Stimulated activated naive CD8-positive, alpha-beta T cell treated with anti-CD3 and anti-CD28 coated beads, Interleukin-15, Interleukin-2, amounts not matched to agents 100 ng/mL and 50 ng/mL, for 24 hours (primary cell): ENCODE data around the gene SSC5D.

ENCODE experiments used
- H3K27ac Mint-ChIP-seq: one replicate; pipeline ENCODE4 v1.8.0; 2021; ENCODE audit warnings: mild to moderate bottlenecking, mixed read lengths
- H3K27me3 Mint-ChIP-seq: one replicate; pipeline ENCODE4 v1.8.0; 2021; ENCODE audit warnings: mixed read lengths
- H3K36me3 Mint-ChIP-seq: one replicate; pipeline ENCODE4 v1.8.0; 2021; ENCODE audit warnings: low read depth, mixed read lengths
- H3K4me1 Mint-ChIP-seq: one replicate; pipeline ENCODE4 v1.8.0; 2021; ENCODE audit warnings: low read depth, mixed read lengths
- H3K4me3 Mint-ChIP-seq: one replicate; pipeline ENCODE4 v1.8.0; 2021; ENCODE audit warnings: mild to moderate bottlenecking, mixed read lengths
- H3K9me3 Mint-ChIP-seq: one replicate; pipeline ENCODE4 v1.8.0; 2021; ENCODE audit warnings: mixed read lengths

The SSC5D gene

GRCh38 chr19:55553217-55554182 is 65.3 kb downstream of the SSC5D start:
- no peak overlapping the region for H3K4me3 Mint-ChIP-seq
- H3K9me3 Mint-ChIP-seq: no peaks in the 10 kb centered on the region
- H3K36me3 Mint-ChIP-seq: no peaks in the 10 kb centered on the region
- no peak overlapping the region for H3K27ac Mint-ChIP-seq
- no peaks in the 10 kb centered on the region for H3K4me1 Mint-ChIP-seq
- H3K27me3 Mint-ChIP-seq: peaks cover 4% of the 10 kb centered on the region

DNA sequence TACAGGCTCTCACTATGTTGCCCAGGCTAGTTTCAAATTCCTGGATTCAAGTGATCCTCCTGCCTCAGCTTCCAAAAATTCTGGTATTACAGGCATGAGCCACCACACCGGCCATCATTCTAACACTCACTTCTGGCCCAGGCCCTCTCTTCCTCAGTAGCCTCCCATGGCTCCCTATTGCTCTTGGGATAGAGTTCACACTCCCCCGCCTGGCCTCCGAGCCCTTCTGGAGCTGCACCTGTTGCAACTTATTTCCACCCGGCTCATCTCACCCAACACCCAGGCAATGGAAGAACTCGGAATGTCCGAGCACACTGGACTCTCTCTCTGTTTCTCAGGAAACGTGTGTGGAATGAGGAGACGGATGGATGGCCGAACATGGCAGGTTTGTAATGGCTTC is 66.1 kb downstream of the SSC5D start:
- Mint-ChIP-seq H3K9me3 (no peaks in the 10 kb centered on the region), H3K27me3 (peaks cover 4% of the 10 kb centered on the region), H3K36me3 (no peaks in the 10 kb centered on the region), H3K4me1 (no peaks in the 10 kb centered on the region), H3K4me3 (no peak overlapping the region), H3K27ac (no peak overlapping the region)

DNA sequence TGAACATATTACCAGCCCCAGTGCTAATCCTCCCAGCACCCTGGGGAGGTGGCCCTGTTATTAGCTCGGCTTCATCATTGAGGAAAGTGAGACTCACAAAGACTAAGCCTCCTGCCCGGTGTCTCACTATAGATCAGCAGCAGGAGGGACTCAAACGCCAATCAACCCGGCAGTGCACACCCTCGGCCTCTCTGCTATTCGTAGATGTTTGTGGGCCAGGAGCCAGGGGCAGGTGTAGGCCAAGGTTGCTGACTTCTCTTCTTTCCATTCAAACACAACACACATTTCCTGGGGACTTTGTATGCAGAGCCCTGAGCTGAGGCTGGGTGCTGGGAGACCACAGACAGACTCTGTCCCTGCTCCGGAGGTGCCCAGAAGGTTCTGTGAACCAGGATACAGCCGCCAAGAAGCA is 66.5 kb downstream of the SSC5D start:
- Mint-ChIP-seq H3K4me3 (no peak overlapping the region), H3K9me3 (no peaks in the 10 kb centered on the region), H3K36me3 (no peaks in the 10 kb centered on the region), H3K27ac (no peak overlapping the region), H3K4me1 (no peaks in the 10 kb centered on the region), H3K27me3 (peaks cover 4% of the 10 kb centered on the region)

GRCh38 chr19:55559684-55560083 is 71.4 kb downstream of the SSC5D start:
- Mint-ChIP-seq H3K27me3 (peaks cover 4% of the 10 kb centered on the region), H3K4me1 (no peaks in the 10 kb centered on the region), H3K27ac (no peak overlapping the region), H3K9me3 (no peaks in the 10 kb centered on the region), H3K36me3 (no peaks in the 10 kb centered on the region), H3K4me3 (no peak overlapping the region)

DNA sequence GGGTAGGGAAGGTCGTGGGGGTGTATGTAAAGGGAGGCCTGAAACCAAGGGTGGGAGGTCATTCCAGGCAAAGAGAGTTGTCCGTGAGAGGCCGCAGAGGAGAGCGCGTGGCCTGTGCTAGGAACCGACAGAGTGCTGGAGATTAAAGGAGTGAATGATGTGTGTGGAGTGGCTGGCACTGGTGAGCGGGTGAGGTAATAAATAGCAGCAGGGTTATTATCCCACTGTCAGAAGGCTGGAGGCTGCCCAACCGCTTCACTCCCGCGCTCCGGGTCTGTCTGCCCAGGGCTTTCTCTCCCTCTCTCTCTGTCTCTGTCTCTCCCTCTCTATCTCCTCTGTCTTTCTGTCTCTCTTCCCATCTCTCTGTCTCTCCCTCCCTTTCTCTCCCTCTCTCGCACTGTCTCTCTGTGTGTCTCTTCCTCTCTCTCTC is 75.0 kb downstream of the SSC5D start:
- no peaks in the 10 kb centered on the region for H3K36me3 Mint-ChIP-seq
- no peaks in the 10 kb centered on the region for H3K4me1 Mint-ChIP-seq
- no peak overlapping the region for H3K27ac Mint-ChIP-seq
- no peak overlapping the region for H3K4me3 Mint-ChIP-seq
- no peaks in the 10 kb centered on the region for H3K9me3 Mint-ChIP-seq
- peaks cover 10% of the 10 kb centered on the region for H3K27me3 Mint-ChIP-seq

DNA sequence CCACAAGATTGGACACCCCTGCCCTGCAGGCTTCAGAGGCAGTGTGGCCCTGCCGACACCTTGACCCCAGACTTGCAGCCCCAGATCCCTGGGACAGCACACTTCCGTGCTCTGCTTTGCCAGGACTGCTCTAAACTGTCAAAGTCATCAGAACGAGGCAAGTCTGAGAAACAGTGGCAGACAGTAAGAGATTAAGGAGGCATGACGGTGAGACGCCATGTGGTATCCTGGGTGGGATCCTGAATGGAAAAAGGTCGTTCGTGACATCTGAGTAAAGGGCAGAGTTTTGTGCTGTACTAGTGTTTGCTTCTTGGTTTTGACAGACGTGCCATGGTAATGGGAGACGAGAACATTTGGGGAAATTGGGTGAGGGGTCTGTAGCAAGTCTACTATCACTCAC is 78.6 kb downstream of the SSC5D start:
- Mint-ChIP-seq H3K27ac (no peak overlapping the region), H3K27me3 (peaks cover 6% of the 10 kb centered on the region), H3K4me1 (no peaks in the 10 kb centered on the region), H3K36me3 (no peaks in the 10 kb centered on the region), H3K9me3 (no peaks in the 10 kb centered on the region), H3K4me3 (no peak overlapping the region)

DNA sequence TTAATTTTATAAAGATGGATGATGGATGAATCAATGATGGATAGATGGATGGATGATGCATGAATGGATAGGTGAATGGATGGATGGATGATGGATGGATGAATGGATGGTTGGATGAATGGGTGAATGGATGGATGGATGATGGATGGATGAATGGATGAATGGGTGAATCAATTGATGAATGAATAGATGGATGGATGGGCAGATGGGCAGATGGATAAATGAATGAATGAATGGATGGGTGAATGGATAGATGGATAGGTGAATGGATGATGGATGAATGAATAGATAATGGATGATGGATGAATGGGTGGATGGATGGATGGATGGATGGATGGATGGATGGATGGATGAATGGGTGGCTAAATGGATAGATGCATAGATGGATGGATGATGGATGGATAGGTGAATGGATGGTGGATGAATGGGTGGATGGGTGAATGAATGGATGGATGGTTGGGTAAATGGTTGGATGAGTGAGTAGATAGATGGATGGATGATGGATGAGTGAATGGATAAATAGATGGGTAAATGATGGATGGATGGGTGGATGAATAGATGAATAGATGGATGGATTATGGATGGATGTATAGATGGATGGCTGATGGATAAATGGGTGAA is 79.6 kb downstream of the SSC5D start:
- Mint-ChIP-seq H3K9me3 (no peaks in the 10 kb centered on the region), H3K27ac (no peak overlapping the region), H3K36me3 (no peaks in the 10 kb centered on the region), H3K4me3 (no peak overlapping the region), H3K4me1 (no peaks in the 10 kb centered on the region), H3K27me3 (peaks cover 6% of the 10 kb centered on the region)
